MV-4-11 (cell line): ENCODE results near the gene FAM241A.
"Not testable (repeated sequence)": the region's sequence is repeated elsewhere in the genome, so short reads cannot be mapped to it uniquely, and the experiment has no call there.

ENCODE experiments used
- DNase-seq: peaks from one replicate; lab custom pipeline; 2025; lab: John Stamatoyannopoulos, UW

FAM241A gene

GRCh38 chr4:112173593-112174558, 28.6 kb downstream of the FAM241A start:
- no peak for DNase-seq

- no peak for DNase-seq
Observed at GRCh38 chr4:112175840-112176239, 30.6 kb downstream of the FAM241A start.

GRCh38 chr4:112176596-112176995, 31.3 kb downstream of the FAM241A start:
- DNase-seq, result no peak

- not testable (repeated sequence) for DNase-seq
Observed at GRCh38 chr4:112178741-112179140, 33.5 kb downstream of the FAM241A start.

- DNase-seq, result no peak
Observed at GRCh38 chr4:112181358-112182000, 36.2 kb downstream of the FAM241A start.

GRCh38 chr4:112182604-112183003, 37.4 kb downstream of the FAM241A start:
- no peak for DNase-seq

GRCh38 chr4:112183252-112183651, 38.0 kb downstream of the FAM241A start:
- peak; percentile 33 for DNase-seq

- no peak for DNase-seq
Observed at GRCh38 chr4:112184438-112184837, 39.2 kb downstream of the FAM241A start.

- DNase-seq, result no peak
Observed at GRCh38 chr4:112185334-112185733, 40.1 kb downstream of the FAM241A start.

- DNase-seq, result peak; percentile 91
Observed at GRCh38 chr4:112185740-112186670, 40.8 kb downstream of the FAM241A start.

GRCh38 chr4:112189754-112190153, 44.5 kb downstream of the FAM241A start:
- DNase-seq, result peak; percentile 14

- DNase-seq, result no peak
Observed at GRCh38 chr4:112190684-112191083, 45.4 kb downstream of the FAM241A start.

GRCh38 chr4:112196461-112196860, 51.2 kb downstream of the FAM241A start:
- no peak for DNase-seq

GRCh38 chr4:112199041-112199440, 53.8 kb downstream of the FAM241A start:
- no peak for DNase-seq

- no peak for DNase-seq
Observed at GRCh38 chr4:112201915-112202505, 56.8 kb downstream of the FAM241A start.

GRCh38 chr4:112203593-112203992, 58.3 kb downstream of the FAM241A start:
- no peak for DNase-seq

- peak; percentile 69 for DNase-seq
Observed at GRCh38 chr4:112206431-112206830, 61.2 kb downstream of the FAM241A start.

- DNase-seq, result not testable (repeated sequence)
Observed at GRCh38 chr4:112208137-112209095, 63.2 kb downstream of the FAM241A start.

GRCh38 chr4:112210777-112211176, 65.5 kb downstream of the FAM241A start:
- no peak for DNase-seq

GRCh38 chr4:112213091-112213490, 67.8 kb downstream of the FAM241A start:
- peak; percentile 51 for DNase-seq
